ENCODE data around the gene CCDC170.

GRCh38 chr6:151451417-151451949 lies 42.3 kb upstream of the CCDC170 start:
- TF ChIP-seq CTCF (IDR thresholded peaks at IDR 0.05 in 2 of 3, conservative IDR thresholded peaks at IDR 0.05 in 1 of 3; ENCODE audit: insufficient read depth in 2 of 3, low read depth in 1 of 3, low read length in 3 of 3) (no peak), CBFB (CRISPR knock-in tag; IDR thresholded peaks at IDR 0.05) (no peak), ZFP36 (IDR thresholded peaks at IDR 0.05; ENCODE audit: low read depth, low read length, partially characterized antibody) (no peak), YY1 (IDR thresholded peaks at IDR 0.05; ENCODE audit: borderline replicate concordance in 1 of 3, control insufficient read depth in 1 of 3, extremely low read depth in 1 of 3, insufficient read depth in 3 of 3, insufficient read length in 1 of 3, insufficient replicate concordance in 2 of 3, low read depth in 1 of 3, low read length in 2 of 3) (no peak), POLR2G (IDR thresholded peaks at IDR 0.05; ENCODE audit: low read depth, low read length) (no peak), BDP1 (IDR thresholded peaks at IDR 0.05; ENCODE audit: insufficient read depth, insufficient read length) (no peak)
